B cell (primary cell): Measurements from ENCODE around the gene ZSCAN10. TPM values are rescaled to one million over a fixed set of nuclear protein-coding genes. Genes with fewer than 3 reads are reported as not detected.
A peak's percentile ranks its signal among the peaks of the same experiment; 100 is the strongest.

Source experiments
- ATAC-seq: fragments of 200-7000 bp; cut with Tn5 transposase; one replicate; pipeline ENCODE4 v1.10.0; 2021; ENCODE audit warnings: low read depth, mild to moderate bottlenecking, moderate number of reproducible peaks, moderate library complexity
- CTCF ChIA-PET: fragments of 350-600 bp; sonication (Branson Sonifier 250); formaldehyde crosslinking; loops from one replicate; lab custom pipeline; 2021; ENCODE audit warnings: antibody characterized with exemption, inconsistent platforms; lab: Charles Lee
- POLR2A ChIA-PET: fragments of 350-600 bp; sonication (Branson Sonifier 250); formaldehyde crosslinking; loops from one replicate; lab custom pipeline; 2021; ENCODE audit warnings: antibody characterized with exemption; lab: Charles Lee
- DNase-seq: peaks from one replicate; pipeline ENCODE4 v3.0.0; 2013
- H2AFZ ChIP-seq: 2 replicates; pipeline ENCODE4 v1.6.1; 2012; ENCODE audit warnings: mild to moderate bottlenecking, low read depth, low read length; ENCODE audit not compliant: insufficient read depth, poor library complexity, severe bottlenecking
- H3K27ac ChIP-seq, 2 donors: 1 replicate in 1 of 2; 2 replicates in 1 of 2; pipeline ENCODE4 v1.5.1; 2012 to 2013; ENCODE audit warnings: low read length in 2 of 2, mild to moderate bottlenecking in 2 of 2, moderate library complexity in 1 of 2
- H3K27me3 ChIP-seq, 4 experiments: fragments of 200-600 bp in 1 of 4; sonication (generic) in 1 of 4; replicated peaks in 1 of 4; 1 replicate in 2 of 4; 2 replicates in 2 of 4; pipeline versions ENCODE4 v1.6.1 to v1.7.0; 2013 to 2016; ENCODE audit warnings: low read length in 3 of 4, mild to moderate bottlenecking in 2 of 4, mixed read lengths in 1 of 4, moderate library complexity in 1 of 4; ENCODE audit not compliant: insufficient read depth in 4 of 4, control insufficient read depth in 3 of 4; ENCODE audit errors: control extremely low read depth in 1 of 4
- H3K36me3 ChIP-seq, 2 experiments: replicated peaks in 1 of 2; 1 replicate in 1 of 2; 2 replicates in 1 of 2; pipeline versions ENCODE4 v1.6.1 to v1.7.1; 2013; ENCODE audit warnings: low read length in 1 of 2; ENCODE audit not compliant: insufficient read depth in 2 of 2, control insufficient read depth in 1 of 2; ENCODE audit errors: control extremely low read depth in 1 of 2, extremely low read depth in 1 of 2
- H3K4me1 ChIP-seq, 2 donors: fragments of 200-600 bp in 1 of 2; sonication (generic) in 1 of 2; 1 replicate in 1 of 2; 2 replicates in 1 of 2; pipeline versions ENCODE4 v1.5.1 to v1.6.1; 2013 to 2017; ENCODE audit warnings: low read length in 2 of 2; ENCODE audit not compliant: control insufficient read depth in 2 of 2, insufficient read depth in 2 of 2
- H3K4me2 ChIP-seq: replicated peaks from 2 replicates; pipeline ENCODE3; 2012; ENCODE audit warnings: mild to moderate bottlenecking, low read depth, low read length; ENCODE audit not compliant: poor library complexity, severe bottlenecking
- H3K4me3 ChIP-seq, 5 experiments: fragments of 200-600 bp in 1 of 5; sonication (generic) in 1 of 5; 1 replicate in 3 of 5; 2 replicates in 2 of 5; pipeline versions ENCODE4 v1.5.1 to v1.7.0; 2011 to 2016; ENCODE audit warnings: low read length in 4 of 5, mild to moderate bottlenecking in 4 of 5, low read depth in 2 of 5, control low read depth in 1 of 5, moderate library complexity in 1 of 5; ENCODE audit not compliant: insufficient read depth in 1 of 5; ENCODE audit errors: control extremely low read depth in 1 of 5, extremely low read depth in 1 of 5
- H3K79me2 ChIP-seq: fragments of 200-600 bp; sonication (generic); one replicate; pipeline ENCODE4 v1.6.0; 2016; ENCODE audit warnings: low read length; ENCODE audit not compliant: control insufficient read depth, insufficient read depth
- H3K9ac ChIP-seq: fragments of 200-600 bp; sonication (generic); 2 replicates; pipeline ENCODE4 v1.6.1; 2017; ENCODE audit warnings: mild to moderate bottlenecking, low read length, moderate library complexity
- H3K9me3 ChIP-seq, 3 donors: one replicate each; pipeline versions ENCODE4 v1.6.1 to v1.7.1; 2013; ENCODE audit warnings: low read length in 2 of 3; ENCODE audit not compliant: control insufficient read depth in 2 of 3, insufficient read depth in 1 of 3; ENCODE audit errors: control extremely low read depth in 1 of 3
- H4K20me1 ChIP-seq: 2 replicates; pipeline ENCODE4 v1.6.0; 2012; ENCODE audit warnings: mild to moderate bottlenecking, low read length; ENCODE audit not compliant: insufficient read depth, control insufficient read depth, poor library complexity, severe bottlenecking
- H3K27ac Mint-ChIP-seq: one replicate; pipeline ENCODE4 v1.8.0; 2021; ENCODE audit warnings: mixed read lengths
- H3K27me3 Mint-ChIP-seq: one replicate; pipeline ENCODE4 v1.8.0; 2021; ENCODE audit warnings: mixed read lengths
- H3K4me1 Mint-ChIP-seq: one replicate; pipeline ENCODE4 v1.8.0; 2021; ENCODE audit warnings: mixed read lengths
- H3K4me3 Mint-ChIP-seq: one replicate; pipeline ENCODE4 v1.8.0; 2021; ENCODE audit warnings: mixed read lengths
- H3K9me3 Mint-ChIP-seq: one replicate; pipeline ENCODE4 v1.8.0; 2022; ENCODE audit warnings: mixed read lengths; ENCODE audit not compliant: insufficient read depth
- CTCF ChIP-seq: fragments of 200-600 bp; IDR thresholded peaks from one replicate; pipeline ENCODE4 v1.8.0; 2022; ENCODE audit warnings: antibody characterized with exemption, mild to moderate bottlenecking
- EZH2 ChIP-seq: IDR thresholded peaks from 2 replicates; pipeline ENCODE4 v1.6.1; 2012; ENCODE audit warnings: borderline replicate concordance, low read depth, mild to moderate bottlenecking, moderate library complexity, low read length; ENCODE audit not compliant: insufficient read depth, poor library complexity, severe bottlenecking
- WGBS: methylation state at CpG from one replicate; pipeline ENCODE4 v1.1.5; 2013; ENCODE audit warnings: missing lambda C conversion rate; ENCODE audit not compliant: insufficient coverage; 5-methylcytosine and 5-hydroxymethylcytosine counted together
- intact Hi-C: fragments of 100-400 bp; cut with micrococcal nuclease; formaldehyde crosslinking; loops from one replicate; pipeline ENCODE4 v1.10.0; 2022
- polyA plus RNA-seq: library from polyadenylated mRNA; depleted of rRNA; stranded (reverse); fragments of >200 nt; gene quantifications from 2 replicates; pipeline ENCODE4 v1.2.3, GENCODE V29; 2012
- total RNA-seq, 2 donors: library from RNA; stranded (reverse); fragments of 120-200 nt in 1 of 2; gene quantifications; 1 replicate in 1 of 2; 2 replicates in 1 of 2; pipeline versions ENCODE4 v1.2.3 to v1.2.4, GENCODE V29; 2013 to 2022

Gene ZSCAN10
- total and polyA plus RNA-seq, 2 donors (not counting 1 experiment from before 2014, with no cell fraction given): not detected

GRCh38 chr16:3101841-3102470 is 2.9 kb upstream of the ZSCAN10 start:
- ATAC-seq: no peak
- 30% methylated on average over 17 of the region's 27 CpGs for WGBS
- H3K4me2 ChIP-seq: peak overlapping the region; percentile 63
- DNase-seq: peak; percentile 37
- H4K20me1 ChIP-seq: no peaks in the 10 kb centered on the region
- H3K4me1 Mint-ChIP-seq: peaks cover 27% of the 10 kb centered on the region
- peaks cover 18 to 35% of the 10 kb centered on the region in 2 donors for H3K4me1 ChIP-seq
- no peaks in the 10 kb centered on the region for H3K36me3 ChIP-seq
- peaks cover 0 to 4% (median 0%) of the 10 kb centered on the region in 3 donors for H3K9me3 ChIP-seq
- CTCF ChIA-PET: interaction anchor here (0.7 to 12.2 kb wide), 5 partner anchors 21 to 54 kb away, joined by 3 to 238 read pairs (median 6); partner anchors contain the start of gene ZNF213
- H3K27ac ChIP-seq: no peak overlapping the region
- peak overlapping the region; percentile 81 for H2AFZ ChIP-seq
- TF ChIP-seq EZH2 (no peak), CTCF (no peak)
- POLR2A ChIA-PET: interaction anchor here (0.6 to 0.7 kb wide), 2 partner anchors 22 to 52 kb away, joined by 3 to 11 read pairs; no protein-coding TSS in a partner anchor
- no peaks in the 10 kb centered on the region for H3K79me2 ChIP-seq
- peak overlapping the region; percentile 89 for H3K4me3 Mint-ChIP-seq
- intact Hi-C loops: loop anchor here (2.0 kb wide), 2 partner anchors 43 to 57 kb away; no protein-coding TSS in a partner anchor
- H3K4me3 ChIP-seq: peak overlapping the region in 3 of 5 experiments; percentile 32 to 56 (median 47)
- no peaks in the 10 kb centered on the region for H3K27me3 Mint-ChIP-seq
- H3K27ac Mint-ChIP-seq: peak overlapping the region; percentile 56
- peak overlapping the region; percentile 34 for H3K9ac ChIP-seq
- H3K9me3 Mint-ChIP-seq: no peaks in the 10 kb centered on the region
- H3K27me3 ChIP-seq: no peaks in the 10 kb centered on the region
